Measurements from ENCODE around the gene ZNF200. TPM values are rescaled to one million over a fixed set of nuclear protein-coding genes. Genes with fewer than 3 reads are reported as not detected.

ZNF200 gene
- total RNA-seq, result 9.2 TPM

DNA sequence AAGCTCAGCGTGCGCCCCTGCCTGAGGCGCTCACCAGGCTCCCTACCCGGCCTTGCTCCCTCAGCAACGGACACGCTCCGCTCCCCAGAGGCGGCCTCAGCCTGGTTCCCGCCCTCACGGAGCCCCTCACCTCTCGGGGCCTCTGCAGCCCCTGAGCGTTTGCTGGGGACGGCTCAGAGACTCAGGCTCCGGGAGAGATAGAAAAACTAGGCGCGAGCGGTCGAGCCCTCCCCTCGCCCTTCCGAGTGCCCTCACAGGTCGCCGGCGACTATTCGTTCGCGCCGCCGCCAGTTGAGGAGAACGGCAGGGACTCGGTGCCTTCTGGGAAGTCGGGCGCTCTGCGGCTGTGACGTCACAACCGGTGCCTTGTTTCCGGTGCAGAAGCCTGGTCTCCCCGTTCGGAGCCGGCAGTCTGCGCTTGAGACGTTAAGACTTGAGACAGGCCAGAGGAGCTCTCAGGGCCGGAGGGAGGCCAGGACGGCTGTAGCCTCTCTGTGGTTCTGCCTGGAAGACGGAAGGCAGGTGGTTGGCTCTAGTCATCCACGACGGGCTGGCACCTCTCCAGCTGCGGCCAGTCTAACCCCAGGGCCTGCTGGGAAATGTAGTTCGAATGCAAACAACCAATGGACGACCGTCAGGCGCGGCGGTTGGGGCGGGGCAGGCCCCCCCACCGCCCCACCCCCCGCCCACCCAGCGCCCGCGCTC is at the start of gene ZNF200:
Gene ZNF200, minus strand, starts transcription at position 302 of the 705 bp plus-strand sequence. CDS start 1,403 bp downstream, outside the sequence.

GRCh38 chr16:3282730-3283542 is 48.0 kb upstream of the ZNF200 start, which contains the start of gene ZNF263:
TSS of gene ZNF263 (plus strand) at chr16:3283491. CDS start at chr16:3283819, 328 bp downstream.

GRCh38 chr16:3256146-3256865 is 21.3 kb upstream of the ZNF200 start, which contains the start of gene MEFV:
TSS of gene MEFV (minus strand) at chr16:3256633. CDS start at chr16:3256587, 46 bp downstream.

GRCh38 chr16:3187798-3188674 is 46.9 kb downstream of the ZNF200 start, which contains the start of gene OR1F1:
TSS of gene OR1F1 (plus strand) at chr16:3188204.

Other genes with a start within 250 kb of the ZNF200 start
- gene CLDN9, start 222.2 kb downstream of the ZNF200 start, total RNA-seq, result 2.5 TPM
- 7.6 TPM for gene CLDN6, start 217.0 kb downstream of the ZNF200 start, total RNA-seq
- gene TNFRSF12A, start 214.8 kb downstream of the ZNF200 start, total RNA-seq, result 25.6 TPM
- gene HCFC1R1, start 211.2 kb downstream of the ZNF200 start, total RNA-seq, result 25.4 TPM
- 18.2 TPM for gene THOC6, start 211.1 kb downstream of the ZNF200 start, total RNA-seq
- 3.3 TPM for gene BICDL2, start 198.2 kb downstream of the ZNF200 start, total RNA-seq
- 4.4 TPM for gene MMP25, start 188.6 kb downstream of the ZNF200 start, total RNA-seq
- gene IL32, start 169.5 kb downstream of the ZNF200 start, total RNA-seq, result 44.8 TPM
- gene ZSCAN10, start 135.9 kb downstream of the ZNF200 start, total RNA-seq, result 0.12 TPM
- 19.0 TPM for gene ZNF205, start 122.6 kb downstream of the ZNF200 start, total RNA-seq
- gene ZNF213, start 100.1 kb downstream of the ZNF200 start, total RNA-seq, result 13.0 TPM
- not detected for gene OR1F1, start 47.0 kb downstream of the ZNF200 start, total RNA-seq
- 2.9 TPM for gene MEFV, start 21.5 kb upstream of the ZNF200 start, total RNA-seq
- gene ZNF263, start 48.3 kb upstream of the ZNF200 start, total RNA-seq, result 55.0 TPM
- gene TIGD7, start 70.3 kb upstream of the ZNF200 start, total RNA-seq, result 14.2 TPM
- gene ZNF75A, start 70.3 kb upstream of the ZNF200 start, total RNA-seq, result 36.3 TPM
- gene OR2C1, start 120.7 kb upstream of the ZNF200 start, total RNA-seq, result 1.3 TPM
- gene ZSCAN32, start 165.8 kb upstream of the ZNF200 start, total RNA-seq, result 13.0 TPM
- gene ZNF174, start 166.1 kb upstream of the ZNF200 start, total RNA-seq, result 9.0 TPM
- gene ZNF597, start 208.3 kb upstream of the ZNF200 start, total RNA-seq, result 2.7 TPM
- gene NAA60, start 208.5 kb upstream of the ZNF200 start, total RNA-seq, result 27.6 TPM